WTC11 (cell line): ENCODE data around the gene PRKCE. TPM values are rescaled to one million over a fixed set of nuclear protein-coding genes. Genes with fewer than 3 reads are reported as not detected.

Experiments used
- ATAC-seq: fragments of 200-7000 bp; cut with Tn5 transposase; 2 replicates; pipeline ENCODE4 v1.10.0; 2021; ENCODE audit warnings: mild to moderate bottlenecking, moderate library complexity
- CTCF ChIA-PET: fragments of 300-600 bp; sonication (Branson Sonifier 250); formaldehyde crosslinking; loops from one replicate; lab custom pipeline; 2021; ENCODE audit warnings: antibody characterized with exemption; lab: Charles Lee
- POLR2A ChIA-PET: fragments of 350-600 bp; sonication (Branson Sonifier 250); formaldehyde crosslinking; loops from one replicate; lab custom pipeline; 2021; ENCODE audit warnings: antibody characterized with exemption; lab: Charles Lee
- DNase-seq: peaks from one replicate; pipeline ENCODE4 v3.0.0; 2021; ENCODE audit warnings: low spot score
- H3K27ac Mint-ChIP-seq: 2 replicates; pipeline ENCODE4 v1.8.0; 2021; ENCODE audit warnings: mixed read lengths
- H3K27me3 Mint-ChIP-seq: 2 replicates; pipeline ENCODE4 v1.8.0; 2021; ENCODE audit warnings: low read depth, mild to moderate bottlenecking, moderate library complexity, mixed read lengths
- H3K36me3 Mint-ChIP-seq: 2 replicates; pipeline ENCODE4 v1.8.0; 2021; ENCODE audit warnings: mixed read lengths
- H3K4me1 Mint-ChIP-seq: 2 replicates; pipeline ENCODE4 v1.8.0; 2022; ENCODE audit warnings: mixed read lengths
- H3K4me3 Mint-ChIP-seq: 2 replicates; pipeline ENCODE4 v1.8.0; 2021; ENCODE audit warnings: mild to moderate bottlenecking, moderate library complexity, mixed read lengths
- H3K9me3 Mint-ChIP-seq: 2 replicates; pipeline ENCODE4 v1.8.0; 2021; ENCODE audit warnings: mixed read lengths
- ARID4B ChIP-seq: sonication (generic); formaldehyde crosslinking; IDR thresholded peaks from 2 replicates; pipeline ENCODE4 v1.8.0; 2023; ENCODE audit warnings: missing genetic modification reagents, mild to moderate bottlenecking, borderline replicate concordance
- CREM ChIP-seq: sonication (generic); formaldehyde crosslinking; IDR thresholded peaks from 2 replicates; pipeline ENCODE4 v1.8.1; 2022; ENCODE audit warnings: mild to moderate bottlenecking, missing genetic modification reagents, moderate library complexity
- ESRRA ChIP-seq: sonication (generic); formaldehyde crosslinking; IDR thresholded peaks from 2 replicates; pipeline ENCODE4 v1.8.1; 2022; ENCODE audit warnings: mild to moderate bottlenecking, missing genetic modification reagents, borderline replicate concordance
- FOXJ3 ChIP-seq: sonication (generic); formaldehyde crosslinking; IDR thresholded peaks from 2 replicates; pipeline ENCODE4 v1.9.0; 2021; ENCODE audit warnings: missing genetic modification reagents, mild to moderate bottlenecking, borderline replicate concordance
- FOXK1 ChIP-seq: sonication (generic); formaldehyde crosslinking; IDR thresholded peaks from 2 replicates; pipeline ENCODE4 v1.8.0; 2022; ENCODE audit warnings: mild to moderate bottlenecking, moderate library complexity, missing genetic modification reagents
- FOXP4 ChIP-seq: sonication (generic); formaldehyde crosslinking; IDR thresholded peaks from 2 replicates; pipeline ENCODE4 v1.8.0; 2022; ENCODE audit warnings: mild to moderate bottlenecking, missing genetic modification reagents
- GTF2I ChIP-seq: fragments of 250-450 bp; sonication (Bioruptor Pico); conservative IDR thresholded peaks from 2 replicates; pipeline ENCODE4 v1.4.0; 2021; ENCODE audit warnings: mild to moderate bottlenecking
- HMGA2 ChIP-seq: fragments of 250-450 bp; sonication (Bioruptor Pico); IDR thresholded peaks from 2 replicates; pipeline ENCODE4 v1.4.0; 2021; ENCODE audit warnings: mild to moderate bottlenecking, moderate library complexity
- KAT7 ChIP-seq: sonication (generic); formaldehyde crosslinking; IDR thresholded peaks from 2 replicates; pipeline ENCODE4 v1.8.1; 2023; ENCODE audit warnings: missing genetic modification reagents, mild to moderate bottlenecking, borderline replicate concordance
- MAX ChIP-seq: sonication (generic); formaldehyde crosslinking; IDR thresholded peaks from 2 replicates; pipeline ENCODE4 v1.8.0; 2022; ENCODE audit warnings: mild to moderate bottlenecking, missing genetic modification reagents
- MYBL2 ChIP-seq: sonication (generic); formaldehyde crosslinking; IDR thresholded peaks from 2 replicates; pipeline ENCODE4 v1.8.1; 2023; ENCODE audit warnings: mild to moderate bottlenecking, moderate library complexity, missing genetic modification reagents
- NFATC4 ChIP-seq: fragments of 250-450 bp; sonication (Bioruptor Pico); IDR thresholded peaks from 2 replicates; pipeline ENCODE4 v1.9.0; 2021; ENCODE audit warnings: mild to moderate bottlenecking
- NFE2L1 ChIP-seq: sonication (generic); formaldehyde crosslinking; IDR thresholded peaks from 2 replicates; pipeline ENCODE4 v1.8.1; 2023; ENCODE audit warnings: missing genetic modification reagents
- NR1H2 ChIP-seq: sonication (generic); formaldehyde crosslinking; IDR thresholded peaks from 2 replicates; pipeline ENCODE4 v1.9.0; 2021; ENCODE audit warnings: mild to moderate bottlenecking, moderate library complexity, missing genetic modification reagents
- PRRX2 ChIP-seq: fragments of 250-450 bp; sonication (Bioruptor Pico); IDR thresholded peaks from 2 replicates; pipeline ENCODE4 v1.8.0; 2021; ENCODE audit warnings: mild to moderate bottlenecking
- RELA ChIP-seq: sonication (generic); formaldehyde crosslinking; IDR thresholded peaks from 2 replicates; pipeline ENCODE4 v1.8.1; 2022; ENCODE audit warnings: missing genetic modification reagents, mild to moderate bottlenecking, borderline replicate concordance
- RORB ChIP-seq: fragments of 250-450 bp; sonication (Bioruptor Pico); IDR thresholded peaks from 2 replicates; pipeline ENCODE4 v1.9.0; 2021; ENCODE audit warnings: mild to moderate bottlenecking
- SMAD3 ChIP-seq: sonication (generic); formaldehyde crosslinking; IDR thresholded peaks from 2 replicates; pipeline ENCODE4 v1.8.0; 2022; ENCODE audit warnings: missing genetic modification reagents, mild to moderate bottlenecking, borderline replicate concordance
- TP53 ChIP-seq: sonication (generic); formaldehyde crosslinking; IDR thresholded peaks from 2 replicates; pipeline ENCODE4 v1.8.1; 2023; ENCODE audit warnings: mild to moderate bottlenecking, missing genetic modification reagents
- ZNF121 ChIP-seq: sonication (generic); formaldehyde crosslinking; IDR thresholded peaks from 2 replicates; pipeline ENCODE4 v1.8.0; 2023; ENCODE audit warnings: missing genetic modification reagents
- ZNF138 ChIP-seq: sonication (generic); formaldehyde crosslinking; conservative IDR thresholded peaks from 2 replicates; pipeline ENCODE4 v1.8.1; 2022; ENCODE audit warnings: mild to moderate bottlenecking, moderate library complexity, missing genetic modification reagents
- ZNF425 ChIP-seq: fragments of 250-450 bp; sonication (Bioruptor Pico); conservative IDR thresholded peaks from 2 replicates; pipeline ENCODE4 v1.9.0; 2021; ENCODE audit warnings: mild to moderate bottlenecking
- total RNA-seq: library from RNA; stranded (reverse); gene quantifications from 3 replicates; pipeline ENCODE4 v1.2.3, GENCODE V29; 2021

Gene PRKCE
- total RNA-seq, 1 experiment from 2014 or later, result 5.8 TPM

GRCh38 chr2:45954233-45954850 lies 302.9 kb downstream of the PRKCE start:
- peaks cover 13% of the 10 kb centered on the region for H3K4me1 Mint-ChIP-seq
- H3K9me3 Mint-ChIP-seq, result no peaks in the 10 kb centered on the region
- DNase-seq (no peak), ATAC-seq (no peak)
- ChIA-PET CTCF (interaction anchor here (0.9 kb wide), 1 partner anchor 176 kb away, joined by 3 read pairs; no protein-coding TSS in a partner anchor), POLR2A (no interaction called here)
- TF ChIP-seq GTF2I (CRISPR knock-in tag) (no peak), HMGA2 (CRISPR knock-in tag) (no peak), KAT7 (CRISPR knock-in tag) (no peak), CREM (no peak), SMAD3 (CRISPR knock-in tag) (no peak)
- no peak overlapping the region for H3K27ac Mint-ChIP-seq
- no peaks in the 10 kb centered on the region for H3K27me3 Mint-ChIP-seq
- H3K4me3 Mint-ChIP-seq, result no peak overlapping the region
- H3K36me3 Mint-ChIP-seq, result no peaks in the 10 kb centered on the region

- Mint-ChIP-seq H3K4me1 (peaks cover 42% of the 10 kb centered on the region), H3K9me3 (no peaks in the 10 kb centered on the region), H3K4me3 (no peak overlapping the region), H3K36me3 (no peaks in the 10 kb centered on the region), H3K27me3 (no peaks in the 10 kb centered on the region), H3K27ac (no peak overlapping the region)
- ChIA-PET CTCF (interaction anchor here (0.7 kb wide), 2 partner anchors 51 to 252 kb away, joined by 3 to 4 read pairs; no protein-coding TSS in a partner anchor), POLR2A (interaction anchor here (0.7 kb wide), 1 partner anchor 248 kb away, joined by 6 read pairs; no protein-coding TSS in a partner anchor)
- no peak for DNase-seq
- ATAC-seq, result no peak
- TF ChIP-seq ZNF121 (CRISPR knock-in tag) (peak; percentile 84), NFATC4 (CRISPR knock-in tag) (no peak), ZNF138 (CRISPR knock-in tag) (no peak), FOXK1 (CRISPR knock-in tag) (no peak), FOXP4 (CRISPR knock-in tag) (no peak)
Observed at GRCh38 chr2:45957533-45958227, 306.2 kb downstream of the PRKCE start.

GRCh38 chr2:45960057-45960863 lies 308.8 kb downstream of the PRKCE start:
- Mint-ChIP-seq H3K9me3 (no peaks in the 10 kb centered on the region), H3K27me3 (no peaks in the 10 kb centered on the region), H3K36me3 (no peaks in the 10 kb centered on the region), H3K4me1 (peaks cover 46% of the 10 kb centered on the region), H3K27ac (no peak overlapping the region), H3K4me3 (no peak overlapping the region)
- DNase-seq, result no peak
- ChIA-PET CTCF (no interaction called here), POLR2A (no interaction called here)
- ATAC-seq, result no peak
- no peak for TF ChIP-seq NFE2L1
- TF ChIP-seq ZNF121 (CRISPR knock-in tag), result no peak
- TF ChIP-seq FOXJ3, result no peak
- TF ChIP-seq CREM, result no peak
- TF ChIP-seq RORB, result no peak
- no peak for TF ChIP-seq MAX (CRISPR knock-in tag)
- TF ChIP-seq PRRX2 (CRISPR knock-in tag), result no peak
- TF ChIP-seq GTF2I (CRISPR knock-in tag), result no peak
- TF ChIP-seq MYBL2, result no peak
- TF ChIP-seq NR1H2 (CRISPR knock-in tag), result no peak
- TF ChIP-seq ZNF425 (CRISPR knock-in tag), result no peak
- TF ChIP-seq ARID4B (CRISPR knock-in tag), result no peak
- TF ChIP-seq ESRRA (CRISPR knock-in tag), result no peak
- no peak for TF ChIP-seq RELA
- TF ChIP-seq TP53 (CRISPR knock-in tag), result no peak
